Measurements from ENCODE around the gene YY1.

The YY1 gene

GRCh38 chr14:100241279-100241678 lies 2.3 kb downstream of the YY1 start:
- no peak for DNase-seq (ENCODE audit: low read depth in 4 of 4, low spot score in 1 of 4)

- DNase-seq (ENCODE audit: low read depth in 4 of 4, low spot score in 1 of 4), result no peak
These were observed 4.1 kb downstream of the YY1 start for GRCh38 chr14:100243020-100243419.

- no peak for DNase-seq (ENCODE audit: low read depth in 4 of 4, low spot score in 1 of 4)
These were observed 8.0 kb downstream of the YY1 start for GRCh38 chr14:100246809-100247428.

- DNase-seq (ENCODE audit: low read depth in 4 of 4, low spot score in 1 of 4), result no peak
These were observed 12.0 kb downstream of the YY1 start for GRCh38 chr14:100250732-100251465.

GRCh38 chr14:100252684-100253083 lies 13.7 kb downstream of the YY1 start:
- no peak for DNase-seq (ENCODE audit: low read depth in 4 of 4, low spot score in 1 of 4)

- DNase-seq (ENCODE audit: low read depth in 4 of 4, low spot score in 1 of 4), result no peak
These were observed 17.5 kb downstream of the YY1 start for GRCh38 chr14:100256339-100256895.

- DNase-seq (ENCODE audit: low read depth in 4 of 4, low spot score in 1 of 4), result no peak
These were observed 22.7 kb downstream of the YY1 start for GRCh38 chr14:100261621-100262020.

- DNase-seq (ENCODE audit: low read depth in 4 of 4, low spot score in 1 of 4), result no peak
These were observed 23.6 kb downstream of the YY1 start for GRCh38 chr14:100262545-100262944.

GRCh38 chr14:100263141-100263540 lies 24.2 kb downstream of the YY1 start:
- no peak for DNase-seq (ENCODE audit: low read depth in 4 of 4, low spot score in 1 of 4)

- no peak for DNase-seq (ENCODE audit: low read depth in 4 of 4, low spot score in 1 of 4)
These were observed 29.0 kb downstream of the YY1 start for GRCh38 chr14:100267990-100268389.

GRCh38 chr14:100268591-100269207 lies 29.8 kb downstream of the YY1 start:
- DNase-seq (ENCODE audit: low read depth in 4 of 4, low spot score in 1 of 4), result no peak

- no peak for DNase-seq (ENCODE audit: low read depth in 4 of 4, low spot score in 1 of 4)
These were observed 32.4 kb downstream of the YY1 start for GRCh38 chr14:100271247-100271939.

- no peak for DNase-seq (ENCODE audit: low read depth in 4 of 4, low spot score in 1 of 4)
These were observed 35.3 kb downstream of the YY1 start for GRCh38 chr14:100274250-100274649.

- DNase-seq (ENCODE audit: low read depth in 4 of 4, low spot score in 1 of 4), result no peak
These were observed 36.3 kb downstream of the YY1 start for GRCh38 chr14:100275214-100275613.

- DNase-seq (ENCODE audit: low read depth in 4 of 4, low spot score in 1 of 4), result no peak
These were observed 39.8 kb downstream of the YY1 start for GRCh38 chr14:100278702-100279101.

GRCh38 chr14:100279133-100279532 lies 40.2 kb downstream of the YY1 start:
- DNase-seq (ENCODE audit: low read depth in 4 of 4, low spot score in 1 of 4), result no peak

GRCh38 chr14:100279563-100279962 lies 40.6 kb downstream of the YY1 start:
- DNase-seq (ENCODE audit: low read depth in 4 of 4, low spot score in 1 of 4), result no peak

- DNase-seq (ENCODE audit: low read depth in 4 of 4, low spot score in 1 of 4), result no peak
These were observed 42.5 kb downstream of the YY1 start for GRCh38 chr14:100281286-100282082.

- DNase-seq (ENCODE audit: low read depth in 4 of 4, low spot score in 1 of 4), result no peak
These were observed 43.1 kb downstream of the YY1 start for GRCh38 chr14:100282083-100282350.

- DNase-seq (ENCODE audit: low read depth in 4 of 4, low spot score in 1 of 4), result no peak
These were observed 43.9 kb downstream of the YY1 start for GRCh38 chr14:100282766-100283419.
